A549 (cell line): ENCODE measurements around the gene CHML. TPM values are rescaled to one million over a fixed set of nuclear protein-coding genes. Genes with fewer than 3 reads are reported as not detected.
A peak's percentile ranks its signal among the peaks of the same experiment; 100 is the strongest.

Experiments used
- ATAC-seq, 2 experiments: fragments of 200-7000 bp in 1 of 2; fragments of >200 bp in 1 of 2; cut with Nextera tagmentation in 1 of 2; cut with Tn5 transposase in 1 of 2; 3 replicates each; pipeline versions ENCODE4 v1.8.0 to v1.9.1; 2018 to 2020; ENCODE audit warnings: mild to moderate bottlenecking in 1 of 2, moderate library complexity in 1 of 2
- CTCF ChIA-PET: fragments of 300-600 bp; sonication (Branson Sonifier 250); formaldehyde crosslinking; extraction: SDS; loops from one replicate; lab custom pipeline; 2021; ENCODE audit warnings: antibody characterized with exemption, inconsistent platforms; lab: Yijun Ruan, JAX
- POLR2A ChIA-PET: fragments of 350-600 bp; formaldehyde crosslinking; extraction: SDS; loops from one replicate; lab custom pipeline; 2021; ENCODE audit warnings: antibody characterized with exemption, inconsistent platforms; lab: Yijun Ruan, JAX
- DNase-seq, 2 experiments: peaks; one replicate each; pipeline versions ENCODE4 v3.0.0 to v3.0.0-alpha.2; 2011 to 2016; ENCODE audit warnings: low read depth in 1 of 2, low spot score in 1 of 2
- FAIRE-seq: peaks from 2 replicates; lab custom pipeline; 2011; peaks lifted over from hg19 to GRCh38; lab: Jason Lieb, UNC
- H3K27ac ChIP-seq, 2 experiments: fragments of >200 bp; sonication (Bioruptor Twin); formaldehyde crosslinking; 3 replicates each; pipeline ENCODE4 v1.5.1; 2016 to 2017
- H3K4me1 ChIP-seq: fragments of >200 bp; sonication (Bioruptor Twin); formaldehyde crosslinking; 3 replicates; pipeline ENCODE4 v1.6.1; 2016
- H3K4me2 ChIP-seq: fragments of >200 bp; sonication (Bioruptor Twin); formaldehyde crosslinking; 3 replicates; pipeline ENCODE4 v1.6.1; 2016
- H3K4me3 ChIP-seq: fragments of >200 bp; sonication (Bioruptor Twin); formaldehyde crosslinking; 3 replicates; pipeline ENCODE4 v1.5.1; 2016
- H3K9me3 ChIP-seq: fragments of >200 bp; sonication (Bioruptor Twin); formaldehyde crosslinking; 3 replicates; pipeline ENCODE4 v1.6.1; 2016
- CBX2 ChIP-seq: fragments of 200-600 bp; sonication (generic); IDR thresholded peaks from 2 replicates; pipeline ENCODE4 v1.6.1; 2016; ENCODE audit warnings: low read depth, mild to moderate bottlenecking, borderline replicate concordance
- CHD4 ChIP-seq: fragments of 200-600 bp; sonication (generic); IDR thresholded peaks from 2 replicates; pipeline ENCODE4 v1.6.1; 2016; ENCODE audit warnings: antibody characterized with exemption, mild to moderate bottlenecking, borderline replicate concordance
- EP300 ChIP-seq, 2 experiments: fragments of >200 bp; sonication (Bioruptor Twin); formaldehyde crosslinking; IDR thresholded peaks; 2 replicates in 1 of 2; 3 replicates in 1 of 2; pipeline ENCODE4 v1.6.1; 2016 to 2017
- ESRRA ChIP-seq: fragments of 150-350 bp; IDR thresholded peaks from 2 replicates; pipeline ENCODE4 v1.6.1; 2014; ENCODE audit warnings: mild to moderate bottlenecking, low read length, borderline replicate concordance
- FOSL2 ChIP-seq, 2 experiments: fragments of 450-650 bp in 1 of 2; fragments of >200 bp in 1 of 2; sonication (Bioruptor Twin) in 1 of 2; formaldehyde crosslinking; IDR thresholded peaks; 2 replicates each; pipeline versions ENCODE4 v1.5.0 to v1.6.1; 2016 to 2020; ENCODE audit warnings: mild to moderate bottlenecking in 1 of 2, moderate library complexity in 1 of 2
- GATA3 ChIP-seq: IDR thresholded peaks from 2 replicates; pipeline ENCODE4 v1.6.1; 2012; ENCODE audit warnings: borderline replicate concordance
- JUNB ChIP-seq: fragments of >200 bp; sonication (Bioruptor Twin); formaldehyde crosslinking; IDR thresholded peaks from 2 replicates; pipeline ENCODE4 v1.6.1; 2016
- MAZ ChIP-seq: fragments of 150-350 bp; IDR thresholded peaks from 2 replicates; pipeline ENCODE4 v1.6.1; 2014; ENCODE audit warnings: antibody characterized with exemption, low read depth, low read length, borderline replicate concordance
- RARB ChIP-seq: fragments of 250-450 bp; sonication (Bioruptor Pico); IDR thresholded peaks from 2 replicates; pipeline ENCODE4 v1.8.0; 2021; ENCODE audit warnings: mild to moderate bottlenecking, moderate library complexity
- RFX5 ChIP-seq: fragments of 450-650 bp; IDR thresholded peaks from 2 replicates; pipeline ENCODE4 v1.7.1; 2014; ENCODE audit warnings: antibody characterized with exemption, mild to moderate bottlenecking, moderate library complexity
- ZFP36 ChIP-seq: fragments of 450-650 bp; IDR thresholded peaks from 2 replicates; pipeline ENCODE4 v1.6.1; 2014; ENCODE audit warnings: borderline replicate concordance; ENCODE audit not compliant: partially characterized antibody
- WGBS: methylation state at CpG from one replicate; pipeline ENCODE4 v1.1.6; 2017; ENCODE audit errors: missing lambda C conversion rate; 5-methylcytosine and 5-hydroxymethylcytosine counted together
- polyA plus RNA-seq, 4 experiments: library from polyadenylated mRNA; depleted of rRNA in 3 of 4; stranded (reverse); fragments of >200 nt; fragmentation: RNase III in 1 of 4; extraction: RNeasy Plus Mini Kit Qiagen cat#74134 plus additional on column Dnase treatment in 1 of 4; gene quantifications; 2 replicates in 3 of 4; 3 replicates in 1 of 4; pipeline ENCODE4 v1.2.3, GENCODE V29; 2011 to 2017
- TF ChIP-seq, protein P1 (sequence below): fragments of >200 bp; sonication (Bioruptor Twin); formaldehyde crosslinking; IDR thresholded peaks from 3 replicates; pipeline ENCODE4 v1.5.1; 2016
- TF ChIP-seq, protein P2 (sequence below): IDR thresholded peaks from 2 replicates; pipeline ENCODE4 v1.6.1; 2012
- TF ChIP-seq, protein P3 (sequence below): IDR thresholded peaks from 2 replicates; pipeline ENCODE4 v1.6.1; 2012
- TF ChIP-seq, protein P4 (sequence below): fragments of >200 bp; sonication (Bioruptor Twin); formaldehyde crosslinking; IDR thresholded peaks from 3 replicates; pipeline ENCODE4 v1.6.1; 2016

Gene CHML
- polyA plus RNA-seq, 2 of the 4 experiments (the other 2 are of a cell fraction), result 8.8 to 15.2 TPM

DNA sequence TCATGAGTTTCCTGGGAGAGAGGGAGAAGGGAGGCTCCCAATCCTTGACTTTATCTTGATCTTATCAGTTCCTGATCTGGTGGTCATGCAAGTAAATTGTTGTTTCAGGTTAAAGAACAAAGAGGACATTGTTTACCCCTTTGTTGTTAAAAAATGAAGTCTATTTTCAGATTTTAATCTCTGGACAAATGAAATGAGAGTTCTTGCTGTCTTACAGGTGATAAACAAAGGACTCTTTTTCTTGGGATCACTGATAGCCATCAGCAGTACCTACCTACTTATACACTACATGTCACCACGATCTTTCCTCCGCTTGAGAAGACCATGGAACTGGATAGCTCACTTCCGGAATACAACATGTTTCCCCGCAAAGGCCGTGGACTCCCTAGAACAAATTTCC lies 48.4 kb downstream of the CHML start:
- FAIRE-seq, result no peak
- Histone ChIP-seq H3K4me3 (no peak overlapping the region), H3K9me3 (no peaks in the 10 kb centered on the region), H3K4me2 (peak overlapping the region; percentile 53), H3K4me1 (peaks cover 37% of the 10 kb centered on the region), H3K27ac (peak overlapping the region; percentile 57 to 82)
- ChIA-PET POLR2A (interaction anchor here (1.1 kb wide), 2 partner anchors 17 to 19 kb away, joined by 3 to 5 read pairs; no protein-coding TSS in a partner anchor), CTCF (interaction anchor here (0.9 to 4.1 kb wide), 4 partner anchors 11 to 61 kb away, joined by 3 to 28 read pairs (median 4); no protein-coding TSS in a partner anchor)
- 76% methylated on average over 5 of the region's 5 CpGs for WGBS
- TF ChIP-seq GATA3 (peak; percentile 14; the same call in 1 of the 2 replicates), CHD4 (no peak), ESRRA (no peak), CBX2 (no peak), ZFP36 (no peak)
- TF ChIP-seq, protein P1, sequence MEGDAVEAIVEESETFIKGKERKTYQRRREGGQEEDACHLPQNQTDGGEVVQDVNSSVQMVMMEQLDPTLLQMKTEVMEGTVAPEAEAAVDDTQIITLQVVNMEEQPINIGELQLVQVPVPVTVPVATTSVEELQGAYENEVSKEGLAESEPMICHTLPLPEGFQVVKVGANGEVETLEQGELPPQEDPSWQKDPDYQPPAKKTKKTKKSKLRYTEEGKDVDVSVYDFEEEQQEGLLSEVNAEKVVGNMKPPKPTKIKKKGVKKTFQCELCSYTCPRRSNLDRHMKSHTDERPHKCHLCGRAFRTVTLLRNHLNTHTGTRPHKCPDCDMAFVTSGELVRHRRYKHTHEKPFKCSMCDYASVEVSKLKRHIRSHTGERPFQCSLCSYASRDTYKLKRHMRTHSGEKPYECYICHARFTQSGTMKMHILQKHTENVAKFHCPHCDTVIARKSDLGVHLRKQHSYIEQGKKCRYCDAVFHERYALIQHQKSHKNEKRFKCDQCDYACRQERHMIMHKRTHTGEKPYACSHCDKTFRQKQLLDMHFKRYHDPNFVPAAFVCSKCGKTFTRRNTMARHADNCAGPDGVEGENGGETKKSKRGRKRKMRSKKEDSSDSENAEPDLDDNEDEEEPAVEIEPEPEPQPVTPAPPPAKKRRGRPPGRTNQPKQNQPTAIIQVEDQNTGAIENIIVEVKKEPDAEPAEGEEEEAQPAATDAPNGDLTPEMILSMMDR, result no peak
- ATAC-seq, result peak in 1 of 2 experiments; percentile 26; a peak in 1 of 6 replicates
- DNase-seq, result no peak

DNA sequence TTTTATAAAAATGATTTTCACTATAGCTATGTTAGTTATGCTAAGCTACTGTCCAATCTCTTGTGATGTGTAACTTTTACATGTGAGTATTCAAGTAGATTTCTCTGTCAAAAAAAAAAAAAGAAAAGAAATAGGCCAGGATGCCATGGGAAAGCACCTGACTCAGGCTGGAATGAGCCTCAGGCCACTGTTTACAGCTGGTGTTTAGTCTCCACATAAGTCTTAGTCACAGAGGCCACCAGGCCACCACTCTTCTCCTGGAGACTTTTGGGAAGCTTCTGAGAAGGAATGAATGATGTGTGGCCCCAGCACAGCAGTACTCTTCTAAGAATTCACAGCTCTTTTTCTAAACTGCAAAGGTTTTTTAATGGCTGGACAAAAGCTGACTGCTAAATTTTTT lies 48.9 kb downstream of the CHML start:
- no peak for FAIRE-seq
- ATAC-seq, result peak; percentile 82 to 95
- H3K27ac ChIP-seq, result peak overlapping the region; percentile 57 to 82
- peak; percentile 50 to 66 for DNase-seq
- no peaks in the 10 kb centered on the region for H3K9me3 ChIP-seq
- ChIA-PET POLR2A (interaction anchor here (1.1 kb wide), 2 partner anchors 17 to 19 kb away, joined by 3 to 5 read pairs; no protein-coding TSS in a partner anchor), CTCF (interaction anchor here (0.8 to 4.1 kb wide), 5 partner anchors 14 to 61 kb away, joined by 3 to 28 read pairs (median 4); no protein-coding TSS in a partner anchor)
- H3K4me3 ChIP-seq, result no peak overlapping the region
- H3K4me1 ChIP-seq, result peaks cover 37% of the 10 kb centered on the region
- peak overlapping the region; percentile 53 for H3K4me2 ChIP-seq
- TF ChIP-seq, protein P2, sequence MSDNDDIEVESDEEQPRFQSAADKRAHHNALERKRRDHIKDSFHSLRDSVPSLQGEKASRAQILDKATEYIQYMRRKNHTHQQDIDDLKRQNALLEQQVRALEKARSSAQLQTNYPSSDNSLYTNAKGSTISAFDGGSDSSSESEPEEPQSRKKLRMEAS, result peak; percentile 42; the same call in 1 of the 2 replicates
- peak; percentile 59; the same call in 1 of the 2 replicates for TF ChIP-seq FOSL2 (IDR thresholded peaks at IDR 0.05)
- peak; percentile 48 for TF ChIP-seq FOSL2 (CRISPR knock-in tag; IDR thresholded peaks at IDR 0.05)
- TF ChIP-seq JUNB, result peak; percentile 86
- TF ChIP-seq MAZ, result no peak
- TF ChIP-seq, protein P3, sequence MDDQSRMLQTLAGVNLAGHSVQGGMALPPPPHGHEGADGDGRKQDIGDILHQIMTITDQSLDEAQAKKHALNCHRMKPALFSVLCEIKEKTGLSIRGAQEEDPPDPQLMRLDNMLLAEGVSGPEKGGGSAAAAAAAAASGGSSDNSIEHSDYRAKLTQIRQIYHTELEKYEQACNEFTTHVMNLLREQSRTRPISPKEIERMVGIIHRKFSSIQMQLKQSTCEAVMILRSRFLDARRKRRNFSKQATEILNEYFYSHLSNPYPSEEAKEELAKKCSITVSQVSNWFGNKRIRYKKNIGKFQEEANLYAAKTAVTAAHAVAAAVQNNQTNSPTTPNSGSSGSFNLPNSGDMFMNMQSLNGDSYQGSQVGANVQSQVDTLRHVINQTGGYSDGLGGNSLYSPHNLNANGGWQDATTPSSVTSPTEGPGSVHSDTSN, result 0 out of 2 replicates have a peak, but pooled peaks have one; percentile 58
- no peak for TF ChIP-seq RARB (CRISPR knock-in tag)
- peak in 1 of 2 experiments; percentile 39; a peak in 1 of 5 replicates for TF ChIP-seq EP300 (IDR thresholded peaks at IDR 0.05)
- TF ChIP-seq, protein P4, sequence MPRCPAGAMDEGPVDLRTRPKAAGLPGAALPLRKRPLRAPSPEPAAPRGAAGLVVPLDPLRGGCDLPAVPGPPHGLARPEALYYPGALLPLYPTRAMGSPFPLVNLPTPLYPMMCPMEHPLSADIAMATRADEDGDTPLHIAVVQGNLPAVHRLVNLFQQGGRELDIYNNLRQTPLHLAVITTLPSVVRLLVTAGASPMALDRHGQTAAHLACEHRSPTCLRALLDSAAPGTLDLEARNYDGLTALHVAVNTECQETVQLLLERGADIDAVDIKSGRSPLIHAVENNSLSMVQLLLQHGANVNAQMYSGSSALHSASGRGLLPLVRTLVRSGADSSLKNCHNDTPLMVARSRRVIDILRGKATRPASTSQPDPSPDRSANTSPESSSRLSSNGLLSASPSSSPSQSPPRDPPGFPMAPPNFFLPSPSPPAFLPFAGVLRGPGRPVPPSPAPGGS, result 0 out of 3 replicates have a peak, but pooled peaks have one; percentile 27
- TF ChIP-seq RFX5, result no peak
- peak; percentile 54; the same call in 1 of the 2 replicates for TF ChIP-seq GATA3

DNA sequence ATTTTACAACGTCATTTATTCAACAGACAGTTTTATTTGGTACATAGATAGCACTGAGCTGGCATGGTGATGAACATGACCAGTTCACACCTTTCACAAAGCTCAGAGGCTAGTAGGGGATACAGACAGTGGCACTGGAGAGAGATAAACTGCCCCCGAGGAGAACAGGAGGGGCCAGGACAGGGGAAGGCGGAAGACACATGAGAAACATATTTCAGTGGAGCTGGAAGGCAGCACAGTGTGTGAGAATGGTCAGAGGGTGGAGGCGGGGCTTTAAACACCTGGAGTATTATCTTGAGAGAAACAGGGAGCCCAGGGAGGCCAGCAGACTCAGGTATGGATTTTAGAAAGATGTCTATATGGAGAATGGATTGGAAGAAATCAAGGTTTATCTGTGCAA lies 49.5 kb downstream of the CHML start:
- ATAC-seq, result peak in 1 of 2 experiments; percentile 23; a peak in 3 of 6 replicates
- TF ChIP-seq RFX5, result no peak
- Histone ChIP-seq H3K9me3 (no peaks in the 10 kb centered on the region), H3K27ac (peak overlapping the region; percentile 56 to 82; a peak in 5 of 6 replicates), H3K4me3 (no peak overlapping the region), H3K4me1 (peaks cover 37% of the 10 kb centered on the region), H3K4me2 (peak overlapping the region; percentile 53)
- ChIA-PET POLR2A (interaction anchor here (1.1 kb wide), 2 partner anchors 18 to 20 kb away, joined by 3 to 5 read pairs; no protein-coding TSS in a partner anchor), CTCF (interaction anchor here (0.8 to 4.1 kb wide), 5 partner anchors 14 to 60 kb away, joined by 3 to 28 read pairs (median 4); no protein-coding TSS in a partner anchor)
- 77% methylated on average over 4 of the region's 4 CpGs for WGBS
- FAIRE-seq, result no peak
- no peak for DNase-seq

Other genes with a start within 250 kb of the CHML start
- gene FH, start 120.6 kb downstream of the CHML start, polyA plus RNA-seq (2011; rRNA removed), result 75.5 and 99.8 TPM in 2 replicates
- gene FH, start 120.6 kb downstream of the CHML start, polyA plus RNA-seq (2017; fragmentation: RNase III; extraction: RNeasy Plus Mini Kit Qiagen cat#74134 plus additional on column Dnase treatment), result 95.2 to 107 TPM (median 98.7 TPM) in 3 replicates
- gene KMO, start 108.0 kb downstream of the CHML start, polyA plus RNA-seq (2011; rRNA removed), result 0.47 and 1.3 TPM in 2 replicates
- gene KMO, start 108.0 kb downstream of the CHML start, polyA plus RNA-seq (2017; fragmentation: RNase III; extraction: RNeasy Plus Mini Kit Qiagen cat#74134 plus additional on column Dnase treatment), result 0.30 to 0.36 TPM (median 0.35 TPM) in 3 replicates
- 119 and 144 TPM in 2 replicates for gene OPN3, start within 50 bp of the CHML start, polyA plus RNA-seq (2011; rRNA removed)
- gene OPN3, start within 50 bp of the CHML start, polyA plus RNA-seq (2017; fragmentation: RNase III; extraction: RNeasy Plus Mini Kit Qiagen cat#74134 plus additional on column Dnase treatment), result 41.0 to 52.4 TPM (median 41.6 TPM) in 3 replicates
- not detected in 2 replicates for gene WDR64, start 11.9 kb upstream of the CHML start, polyA plus RNA-seq (2011; rRNA removed)
- 0.03 TPM in 1 of 3 replicates, not detected in the others for gene WDR64, start 11.9 kb upstream of the CHML start, polyA plus RNA-seq (2017; fragmentation: RNase III; extraction: RNeasy Plus Mini Kit Qiagen cat#74134 plus additional on column Dnase treatment)
- gene EXO1, start 207.8 kb upstream of the CHML start, polyA plus RNA-seq (2011; rRNA removed), result 22.1 and 33.1 TPM in 2 replicates
- 19.7 to 25.9 TPM (median 23.0 TPM) in 3 replicates for gene EXO1, start 207.8 kb upstream of the CHML start, polyA plus RNA-seq (2017; fragmentation: RNase III; extraction: RNeasy Plus Mini Kit Qiagen cat#74134 plus additional on column Dnase treatment)